ENCODE data around the gene COL4A4.

- TF ChIP-seq CTCF (IDR thresholded peaks at IDR 0.05) (no peak), POLR2A (IDR thresholded peaks at IDR 0.05) (no peak)
Observed at GRCh38 chr2:227117852-227118251, 46.2 kb downstream of the COL4A4 start.

All from prostate gland (tissue), 2 donors.